Measurements from ENCODE around the gene PRR15L. TPM values are rescaled to one million over a fixed set of nuclear protein-coding genes. Genes with fewer than 3 reads are reported as not detected.
A peak's percentile ranks its signal among the peaks of the same experiment; 100 is the strongest.
"Not testable (repeated sequence)": the region's sequence is repeated elsewhere in the genome, so short reads cannot be mapped to it uniquely, and the experiment has no call there.

Gene PRR15L
- total RNA-seq, 2 donors from 2014 or later, result 0.57 to 0.60 TPM

DNA sequence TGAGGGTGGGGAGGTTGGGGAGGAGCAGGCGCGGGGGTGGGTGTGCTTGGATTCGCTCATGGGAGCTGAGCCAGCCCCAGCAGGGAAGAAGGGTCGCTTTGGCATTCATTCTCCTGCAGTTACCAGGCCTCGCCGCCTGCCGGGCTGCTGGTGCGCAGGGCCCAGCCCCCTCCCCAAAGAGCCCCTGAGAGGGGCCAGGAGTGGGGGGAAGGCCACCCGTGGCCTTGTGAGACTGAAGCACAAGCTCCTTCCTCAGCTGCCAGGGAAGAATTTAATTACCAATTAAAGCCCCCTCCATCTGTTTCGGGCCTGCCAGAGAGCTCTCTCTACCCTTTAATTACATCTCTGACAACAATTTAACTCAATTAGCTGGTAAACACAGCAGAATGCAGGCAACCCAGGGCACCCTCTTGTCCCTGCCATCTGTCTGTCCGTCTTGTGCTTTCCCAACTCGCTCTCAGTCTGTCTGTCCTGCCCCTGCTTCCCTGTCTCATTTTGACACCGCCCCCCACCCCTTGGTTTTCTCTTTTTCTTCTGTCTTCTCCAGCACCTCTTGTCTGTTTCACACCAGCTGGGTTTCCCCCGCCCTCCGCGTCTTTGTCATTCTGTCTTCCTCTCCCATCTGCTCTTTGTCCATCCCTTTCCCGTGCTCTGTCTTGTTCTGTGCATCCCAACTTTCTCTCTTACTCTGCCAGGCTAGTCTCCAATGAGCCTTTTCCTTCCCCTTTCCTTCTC lies 45.9 kb upstream of the PRR15L start:
- peaks cover 12% of the 10 kb centered on the region for H3K4me1 ChIP-seq (ENCODE audit: control insufficient read depth, insufficient read depth, low read length)
- TF ChIP-seq CTCF (conservative IDR thresholded peaks at IDR 0.05), result peak; percentile 67
- no peaks in the 10 kb centered on the region for H3K9me3 ChIP-seq (ENCODE audit: control insufficient read depth, low read length)
- DNase-seq, result peak; percentile 85
- H3K36me3 Mint-ChIP-seq (ENCODE audit: low read depth), result no peaks in the 10 kb centered on the region
- no peak overlapping the region for H3K9ac ChIP-seq (ENCODE audit: extremely low read depth, low read length, poor library complexity, severe bottlenecking)
- H3K9me3 Mint-ChIP-seq, result no peaks in the 10 kb centered on the region
- peak overlapping the region; percentile 96 for H3K27ac ChIP-seq (ENCODE audit: low read depth, low read length)
- H3K27me3 Mint-ChIP-seq (ENCODE audit: insufficient read depth), result no peaks in the 10 kb centered on the region
- H3K4me3 ChIP-seq (ENCODE audit: low read length), result no peak overlapping the region
- no peaks in the 10 kb centered on the region for H3K36me3 ChIP-seq (ENCODE audit: control insufficient read depth, insufficient read depth, low read length)
- H3K4me1 Mint-ChIP-seq, result peaks cover 37% of the 10 kb centered on the region
- H3K27ac Mint-ChIP-seq, result peak overlapping the region; percentile 26
- 21 to 39% methylated on average over 10 to 17 of the region's 17 CpGs for WGBS, 2 experiments (ENCODE audit: insufficient coverage in 1 of 2, insufficient read length in 1 of 2)
- no peaks in the 10 kb centered on the region for H3K27me3 ChIP-seq (ENCODE audit: control insufficient read depth, insufficient read depth, low read length, poor library complexity, severe bottlenecking)
- no peak overlapping the region for H3K4me3 Mint-ChIP-seq

DNA sequence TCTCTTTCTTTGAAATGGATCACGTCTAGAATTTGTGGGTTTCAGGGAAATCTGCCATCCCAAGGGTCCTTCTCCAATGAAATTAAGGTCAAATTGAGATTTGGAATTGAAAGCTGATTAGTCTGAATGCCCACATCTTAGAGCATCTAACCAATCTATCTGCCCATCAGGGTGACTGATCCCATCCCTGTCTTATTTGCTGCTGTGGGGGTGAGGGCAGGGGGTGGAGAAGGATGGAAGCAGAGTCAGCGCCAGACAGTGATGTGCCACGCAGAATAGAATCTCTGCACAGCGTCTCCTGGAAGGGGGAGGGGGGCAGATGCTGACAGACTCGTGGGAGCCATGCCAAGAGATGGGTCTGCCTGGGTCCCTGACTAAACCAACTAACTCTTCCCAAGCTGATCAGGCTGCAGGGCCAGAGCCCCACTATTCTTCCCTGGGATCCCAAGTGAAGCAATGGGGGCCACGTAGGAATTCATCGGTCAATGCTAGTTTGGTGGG lies 45.3 kb upstream of the PRR15L start:
- Mint-ChIP-seq H3K27me3 (ENCODE audit: insufficient read depth) (no peaks in the 10 kb centered on the region), H3K4me3 (no peak overlapping the region), H3K9me3 (no peaks in the 10 kb centered on the region), H3K36me3 (ENCODE audit: low read depth) (no peaks in the 10 kb centered on the region), H3K27ac (peak overlapping the region; percentile 26), H3K4me1 (peaks cover 37% of the 10 kb centered on the region)
- H3K4me1 ChIP-seq (ENCODE audit: control insufficient read depth, insufficient read depth, low read length), result peaks cover 12% of the 10 kb centered on the region
- no peak overlapping the region for H3K4me3 ChIP-seq (ENCODE audit: low read length)
- H3K36me3 ChIP-seq (ENCODE audit: control insufficient read depth, insufficient read depth, low read length), result no peaks in the 10 kb centered on the region
- no peaks in the 10 kb centered on the region for H3K27me3 ChIP-seq (ENCODE audit: control insufficient read depth, insufficient read depth, low read length, poor library complexity, severe bottlenecking)
- 21 to 40% methylated on average over 4 to 7 of the region's 7 CpGs for WGBS, 2 experiments (ENCODE audit: insufficient coverage in 1 of 2, insufficient read length in 1 of 2)
- H3K27ac ChIP-seq (ENCODE audit: low read depth, low read length), result peak overlapping the region; percentile 96
- no peaks in the 10 kb centered on the region for H3K9me3 ChIP-seq (ENCODE audit: control insufficient read depth, low read length)
- DNase-seq, result no peak
- TF ChIP-seq CTCF (conservative IDR thresholded peaks at IDR 0.05), result no peak
- H3K9ac ChIP-seq (ENCODE audit: extremely low read depth, low read length, poor library complexity, severe bottlenecking), result no peak overlapping the region

- H3K4me3 Mint-ChIP-seq, result no peak overlapping the region
- no peak for TF ChIP-seq CTCF (conservative IDR thresholded peaks at IDR 0.05)
- no peak overlapping the region for H3K9ac ChIP-seq (ENCODE audit: extremely low read depth, low read length, poor library complexity, severe bottlenecking)
Observed at GRCh38 chr17:48002266-48002915, 44.7 kb upstream of the PRR15L start.

GRCh38 chr17:48001657-48002056 lies 44.0 kb upstream of the PRR15L start:
- H3K27me3 ChIP-seq (ENCODE audit: control insufficient read depth, insufficient read depth, low read length, poor library complexity, severe bottlenecking); H3K4me3 Mint-ChIP-seq; H3K36me3 Mint-ChIP-seq (ENCODE audit: low read depth); H3K9me3 Mint-ChIP-seq; H3K9ac ChIP-seq (ENCODE audit: extremely low read depth, low read length, poor library complexity, severe bottlenecking); H3K27ac Mint-ChIP-seq; H3K36me3 ChIP-seq (ENCODE audit: control insufficient read depth, insufficient read depth, low read length); DNase-seq; H3K27me3 Mint-ChIP-seq (ENCODE audit: insufficient read depth); H3K4me3 ChIP-seq (ENCODE audit: low read length); H3K9me3 ChIP-seq (ENCODE audit: control insufficient read depth, low read length): not testable (repeated sequence)
- 90 to 91% methylated on average over 2 to 3 of the region's 5 CpGs for WGBS, 2 experiments (ENCODE audit: insufficient coverage in 1 of 2, insufficient read length in 1 of 2)
- peaks cover 12% of the 10 kb centered on the region for H3K4me1 ChIP-seq (ENCODE audit: control insufficient read depth, insufficient read depth, low read length)
- H3K4me1 Mint-ChIP-seq, result peaks cover 37% of the 10 kb centered on the region
- peak overlapping the region; percentile 96 for H3K27ac ChIP-seq (ENCODE audit: low read depth, low read length)

More at GRCh38 chr17:48002266-48002915, 44.7 kb upstream of the PRR15L start:
- H3K27me3 ChIP-seq (ENCODE audit: control insufficient read depth, insufficient read depth, low read length, poor library complexity, severe bottlenecking), result no peaks in the 10 kb centered on the region
- H3K4me1 Mint-ChIP-seq, result peaks cover 37% of the 10 kb centered on the region
- no peaks in the 10 kb centered on the region for H3K27me3 Mint-ChIP-seq (ENCODE audit: insufficient read depth)
- H3K4me3 ChIP-seq (ENCODE audit: low read length), result no peak overlapping the region
- peak overlapping the region; percentile 96 for H3K27ac ChIP-seq (ENCODE audit: low read depth, low read length)
- no peaks in the 10 kb centered on the region for H3K9me3 Mint-ChIP-seq
- H3K9me3 ChIP-seq (ENCODE audit: control insufficient read depth, low read length), result no peaks in the 10 kb centered on the region
- WGBS, 2 experiments (ENCODE audit: insufficient coverage in 1 of 2, insufficient read length in 1 of 2), result 37 to 61% methylated on average over 4 of the region's 4 CpGs
- DNase-seq, result no peak
- H3K36me3 ChIP-seq (ENCODE audit: control insufficient read depth, insufficient read depth, low read length), result no peaks in the 10 kb centered on the region
- no peaks in the 10 kb centered on the region for H3K36me3 Mint-ChIP-seq (ENCODE audit: low read depth)
- peak overlapping the region; percentile 67 for H3K27ac Mint-ChIP-seq
- peaks cover 12% of the 10 kb centered on the region for H3K4me1 ChIP-seq (ENCODE audit: control insufficient read depth, insufficient read depth, low read length)

Measured in endodermal cell (in vitro differentiated cells).